ENCODE data around the gene LRRC3.

The LRRC3 gene

DNA sequence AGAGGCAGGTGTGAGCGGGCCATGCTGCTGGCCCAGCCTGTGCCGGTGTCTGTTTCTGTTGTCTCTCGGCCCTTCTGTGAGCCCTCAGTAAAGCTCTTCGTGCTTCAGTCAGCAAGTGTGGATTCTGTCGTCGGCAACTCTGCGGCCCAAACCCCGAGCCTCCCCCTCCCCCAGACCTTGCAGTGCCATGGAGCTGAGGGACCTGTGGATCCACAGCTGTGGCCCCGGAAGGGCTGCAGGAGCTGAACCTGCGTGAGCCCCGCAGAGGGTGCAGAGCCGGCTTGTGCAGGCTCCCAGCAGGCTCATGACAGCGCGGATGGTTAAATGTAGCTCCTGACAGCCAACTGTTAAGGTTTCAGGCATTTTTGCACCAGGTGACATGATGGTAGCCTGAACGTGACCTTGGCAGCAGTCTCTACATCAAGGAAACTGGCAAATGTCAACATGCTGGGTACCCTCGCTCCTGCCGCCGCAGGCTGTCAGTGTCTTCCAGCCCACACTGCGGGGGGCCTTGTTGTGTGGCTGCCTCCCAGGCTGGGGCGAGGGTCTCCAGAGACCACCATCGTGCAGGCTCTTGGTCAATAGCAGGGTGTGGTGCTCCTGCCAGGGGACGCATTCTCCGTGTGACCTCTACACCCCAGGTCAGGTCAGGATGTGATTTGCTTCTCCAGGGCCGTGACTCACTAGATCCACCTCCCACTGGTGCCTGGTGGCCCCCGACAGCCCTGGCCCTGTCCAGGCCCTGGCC, 7.0 kb downstream of the LRRC3 start:
- H3K27me3 ChIP-seq (ENCODE audit: insufficient read depth, low read length): no peaks in the 10 kb centered on the region
- H3K4me1 ChIP-seq (ENCODE audit: insufficient read depth, low read length): no peaks in the 10 kb centered on the region
- no peak overlapping the region for H3K27ac ChIP-seq (ENCODE audit: low read depth, low read length)
- H3K36me3 ChIP-seq (ENCODE audit: insufficient read depth, low read length): no peaks in the 10 kb centered on the region
- H3K9me3 ChIP-seq (ENCODE audit: insufficient read depth, low read depth, low read length): no peaks in the 10 kb centered on the region
- WGBS: 89% methylated on average over 25 of the region's 25 CpGs
- no peak overlapping the region for H3K4me3 ChIP-seq (ENCODE audit: low read length)
- no peak overlapping the region for H3K9ac ChIP-seq (ENCODE audit: low read depth, low read length)

DNA sequence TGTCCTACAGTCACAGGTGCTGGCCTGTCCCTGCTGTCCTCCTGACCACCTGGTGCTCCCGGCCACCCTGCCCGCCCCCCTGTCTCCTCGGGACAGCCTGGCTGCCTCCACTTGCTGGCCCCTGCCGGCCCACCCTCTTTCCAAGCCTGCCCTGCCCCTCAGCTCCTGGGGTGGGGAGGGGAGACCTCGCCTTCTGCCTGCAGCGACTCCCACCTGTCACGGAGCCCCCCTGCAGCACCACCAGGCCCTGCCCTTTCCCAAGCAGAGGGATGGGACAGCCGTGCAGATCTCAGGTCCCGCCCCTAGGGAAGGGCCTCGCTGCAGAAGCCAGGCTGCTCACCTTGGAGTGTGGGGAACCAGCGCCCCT, 7.5 kb downstream of the LRRC3 start:
- Histone ChIP-seq H3K9me3 (ENCODE audit: insufficient read depth, low read depth, low read length) (no peaks in the 10 kb centered on the region), H3K9ac (ENCODE audit: low read depth, low read length) (no peak overlapping the region), H3K4me1 (ENCODE audit: insufficient read depth, low read length) (no peaks in the 10 kb centered on the region), H3K27ac (ENCODE audit: low read depth, low read length) (no peak overlapping the region), H3K27me3 (ENCODE audit: insufficient read depth, low read length) (no peaks in the 10 kb centered on the region), H3K36me3 (ENCODE audit: insufficient read depth, low read length) (no peaks in the 10 kb centered on the region), H3K4me3 (ENCODE audit: low read length) (no peak overlapping the region)
- WGBS: 88% methylated on average over 11 of the region's 11 CpGs

DNA sequence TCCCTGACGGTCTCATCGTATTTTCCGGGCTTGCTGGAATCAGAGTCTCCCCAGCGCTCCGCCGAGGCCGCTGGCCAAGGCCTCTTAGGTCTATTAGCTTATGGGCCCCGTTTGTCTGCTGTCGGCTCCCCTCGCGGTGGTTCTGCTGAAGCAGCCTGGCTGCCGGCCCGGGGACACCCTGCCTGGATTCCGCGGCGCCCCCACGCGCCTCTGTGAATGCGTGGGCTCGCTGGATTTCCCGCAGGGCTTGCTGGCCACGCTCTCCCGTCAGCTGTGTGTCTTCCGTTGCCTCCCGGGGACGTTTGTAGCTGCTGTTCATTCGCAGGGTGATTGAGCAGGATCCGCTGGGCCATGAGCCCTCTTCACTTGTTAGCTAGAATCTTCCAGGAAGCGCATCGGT, 8.4 kb downstream of the LRRC3 start:
- Histone ChIP-seq H3K9ac (ENCODE audit: low read depth, low read length) (no peak overlapping the region), H3K36me3 (ENCODE audit: insufficient read depth, low read length) (no peaks in the 10 kb centered on the region), H3K4me1 (ENCODE audit: insufficient read depth, low read length) (no peaks in the 10 kb centered on the region), H3K4me3 (ENCODE audit: low read length) (no peak overlapping the region), H3K27ac (ENCODE audit: low read depth, low read length) (no peak overlapping the region), H3K9me3 (ENCODE audit: insufficient read depth, low read depth, low read length) (no peaks in the 10 kb centered on the region), H3K27me3 (ENCODE audit: insufficient read depth, low read length) (no peaks in the 10 kb centered on the region)
- WGBS: 88% methylated on average over 30 of the region's 30 CpGs

GRCh38 chr21:44464351-44464750, 9.0 kb downstream of the LRRC3 start:
- no peak overlapping the region for H3K9ac ChIP-seq (ENCODE audit: low read depth, low read length)
- WGBS: 93% methylated on average over 12 of the region's 12 CpGs
- H3K27ac ChIP-seq (ENCODE audit: low read depth, low read length): no peak overlapping the region
- H3K36me3 ChIP-seq (ENCODE audit: insufficient read depth, low read length): no peaks in the 10 kb centered on the region
- no peaks in the 10 kb centered on the region for H3K9me3 ChIP-seq (ENCODE audit: insufficient read depth, low read depth, low read length)
- H3K4me3 ChIP-seq (ENCODE audit: low read length): no peak overlapping the region
- H3K27me3 ChIP-seq (ENCODE audit: insufficient read depth, low read length): no peaks in the 10 kb centered on the region
- H3K4me1 ChIP-seq (ENCODE audit: insufficient read depth, low read length): no peaks in the 10 kb centered on the region

DNA sequence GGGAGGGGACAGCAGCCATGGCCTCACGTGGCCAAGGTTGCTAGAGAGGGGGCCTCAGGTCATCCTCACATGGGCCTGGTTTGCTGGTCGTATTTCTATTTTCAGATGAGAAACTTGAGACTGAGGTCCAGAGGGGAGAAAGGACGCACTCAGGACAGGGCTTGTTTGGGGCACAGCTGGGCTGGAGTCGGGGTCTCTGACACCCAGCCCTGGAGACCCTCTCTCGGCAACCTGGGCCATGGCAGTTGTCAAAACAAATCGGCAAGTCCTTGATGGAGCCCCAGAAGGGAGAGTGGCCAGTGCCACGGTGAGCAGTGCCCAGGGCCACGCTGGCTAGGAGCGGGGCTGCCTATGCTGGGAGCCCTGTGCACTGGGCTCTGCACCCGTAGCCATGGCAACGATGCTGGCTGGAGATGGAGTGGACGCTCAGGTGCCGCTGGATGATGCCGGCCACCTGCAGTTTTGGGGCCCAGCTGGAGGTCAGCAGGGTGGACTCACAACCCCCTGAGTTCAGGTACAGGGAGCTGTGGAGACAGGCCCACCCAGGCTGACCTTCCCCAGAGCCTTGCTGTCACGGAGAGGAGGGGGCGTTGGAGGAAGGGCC, 11.1 kb downstream of the LRRC3 start:
- Histone ChIP-seq H3K9ac (ENCODE audit: low read depth, low read length) (no peak overlapping the region), H3K27me3 (ENCODE audit: insufficient read depth, low read length) (no peaks in the 10 kb centered on the region), H3K4me3 (ENCODE audit: low read length) (no peak overlapping the region), H3K27ac (ENCODE audit: low read depth, low read length) (no peak overlapping the region), H3K36me3 (ENCODE audit: insufficient read depth, low read length) (no peaks in the 10 kb centered on the region), H3K4me1 (ENCODE audit: insufficient read depth, low read length) (peaks cover 6% of the 10 kb centered on the region; the same call in 1 of the 2 replicates), H3K9me3 (ENCODE audit: insufficient read depth, low read depth, low read length) (no peaks in the 10 kb centered on the region)
- WGBS: 94% methylated on average over 16 of the region's 16 CpGs

GRCh38 chr21:44466996-44467858, 11.9 kb downstream of the LRRC3 start:
- WGBS: 94% methylated on average over 36 of the region's 36 CpGs
- Histone ChIP-seq H3K9me3 (ENCODE audit: insufficient read depth, low read depth, low read length) (no peaks in the 10 kb centered on the region), H3K9ac (ENCODE audit: low read depth, low read length) (no peak overlapping the region), H3K27ac (ENCODE audit: low read depth, low read length) (no peak overlapping the region), H3K27me3 (ENCODE audit: insufficient read depth, low read length) (no peaks in the 10 kb centered on the region), H3K4me1 (ENCODE audit: insufficient read depth, low read length) (peaks cover 6% of the 10 kb centered on the region; the same call in 1 of the 2 replicates), H3K36me3 (ENCODE audit: insufficient read depth, low read length) (no peaks in the 10 kb centered on the region), H3K4me3 (ENCODE audit: low read length) (no peak overlapping the region)

- Histone ChIP-seq H3K9ac (ENCODE audit: low read depth, low read length) (no peak overlapping the region), H3K9me3 (ENCODE audit: insufficient read depth, low read depth, low read length) (no peaks in the 10 kb centered on the region), H3K4me3 (ENCODE audit: low read length) (no peak overlapping the region), H3K36me3 (ENCODE audit: insufficient read depth, low read length) (no peaks in the 10 kb centered on the region), H3K27ac (ENCODE audit: low read depth, low read length) (no peak overlapping the region), H3K27me3 (ENCODE audit: insufficient read depth, low read length) (no peaks in the 10 kb centered on the region), H3K4me1 (ENCODE audit: insufficient read depth, low read length) (peaks cover 6% of the 10 kb centered on the region; the same call in 1 of the 2 replicates)
- WGBS: 96% methylated on average over 15 of the region's 15 CpGs
These were observed 12.5 kb downstream of the LRRC3 start for GRCh38 chr21:44467859-44468195.

DNA sequence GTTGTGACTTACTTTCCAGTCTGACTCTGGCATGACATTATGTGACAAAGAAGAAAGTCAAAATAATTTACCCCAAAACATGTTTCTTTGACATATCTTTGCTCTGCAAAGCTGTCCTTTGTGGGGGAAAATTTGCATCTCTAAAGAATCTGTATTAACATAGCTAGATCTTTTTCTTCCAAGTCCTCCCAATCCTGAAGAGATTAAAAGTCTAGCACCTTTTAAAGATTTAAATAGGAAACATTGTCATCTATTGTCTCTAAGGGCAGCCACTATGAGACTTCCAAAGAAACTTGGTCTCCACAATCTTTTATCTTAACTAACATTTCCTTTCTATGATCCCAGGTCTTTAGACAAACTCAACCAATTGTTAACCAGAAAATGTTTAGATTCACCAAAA, 16.0 kb downstream of the LRRC3 start:
- no peak overlapping the region for H3K9ac ChIP-seq (ENCODE audit: low read depth, low read length)
- no peaks in the 10 kb centered on the region for H3K27me3 ChIP-seq (ENCODE audit: insufficient read depth, low read length)
- peaks cover 6% of the 10 kb centered on the region; the same call in 1 of the 2 replicates for H3K4me1 ChIP-seq (ENCODE audit: insufficient read depth, low read length)
- no peaks in the 10 kb centered on the region for H3K36me3 ChIP-seq (ENCODE audit: insufficient read depth, low read length)
- H3K9me3 ChIP-seq (ENCODE audit: insufficient read depth, low read depth, low read length): no peaks in the 10 kb centered on the region
- no peak overlapping the region for H3K4me3 ChIP-seq (ENCODE audit: low read length)
- peak overlapping the region; percentile 52; the same call in 1 of the 2 replicates for H3K27ac ChIP-seq (ENCODE audit: low read depth, low read length)

- no peak overlapping the region for H3K27ac ChIP-seq (ENCODE audit: low read depth, low read length)
- 89% methylated on average over 6 of the region's 6 CpGs for WGBS
These were observed 16.7 kb downstream of the LRRC3 start for GRCh38 chr21:44471996-44472395.

GRCh38 chr21:44473915-44474555, 18.7 kb downstream of the LRRC3 start:
- Histone ChIP-seq H3K9me3 (ENCODE audit: insufficient read depth, low read depth, low read length) (no peaks in the 10 kb centered on the region), H3K36me3 (ENCODE audit: insufficient read depth, low read length) (no peaks in the 10 kb centered on the region), H3K4me3 (ENCODE audit: low read length) (no peak overlapping the region), H3K27me3 (ENCODE audit: insufficient read depth, low read length) (no peaks in the 10 kb centered on the region), H3K4me1 (ENCODE audit: insufficient read depth, low read length) (peaks cover 6% of the 10 kb centered on the region; the same call in 1 of the 2 replicates), H3K9ac (ENCODE audit: low read depth, low read length) (no peak overlapping the region), H3K27ac (ENCODE audit: low read depth, low read length) (no peak overlapping the region)
- 96% methylated on average over 18 of the region's 19 CpGs for WGBS

More at GRCh38 chr21:44471996-44472395, 16.7 kb downstream of the LRRC3 start:
- Histone ChIP-seq H3K9ac (ENCODE audit: low read depth, low read length) (no peak overlapping the region), H3K4me3 (ENCODE audit: low read length) (no peak overlapping the region), H3K27me3 (ENCODE audit: insufficient read depth, low read length) (no peaks in the 10 kb centered on the region), H3K9me3 (ENCODE audit: insufficient read depth, low read depth, low read length) (no peaks in the 10 kb centered on the region), H3K36me3 (ENCODE audit: insufficient read depth, low read length) (no peaks in the 10 kb centered on the region), H3K4me1 (ENCODE audit: insufficient read depth, low read length) (peaks cover 6% of the 10 kb centered on the region; the same call in 1 of the 2 replicates)
